ENCODE data around the gene SELPLG. TPM values are rescaled to one million over a fixed set of nuclear protein-coding genes. Genes with fewer than 3 reads are reported as not detected.
A peak's percentile ranks its signal among the peaks of the same experiment; 100 is the strongest.

Gene SELPLG
- total and polyA plus RNA-seq, 2 experiments from 2014 or later: 1.4 to 3.5 TPM

DNA sequence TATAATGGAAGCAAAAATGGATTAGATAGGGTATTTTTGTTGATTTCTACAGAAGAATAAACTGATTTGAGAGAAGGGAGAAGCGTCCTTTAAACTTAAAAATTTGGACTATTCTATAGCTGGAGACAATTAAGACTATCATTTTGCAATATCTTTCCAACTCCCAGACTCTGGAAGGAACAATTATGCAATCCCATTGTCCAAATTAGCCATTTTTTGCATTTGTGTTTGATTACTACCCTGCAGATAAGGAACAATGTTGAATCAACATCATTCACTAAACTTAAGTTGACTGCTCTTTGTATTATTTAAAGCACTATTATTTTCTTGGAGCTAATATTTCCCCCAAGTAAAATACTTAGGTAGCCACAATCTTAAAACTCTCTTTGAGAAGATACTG, 34.8 kb upstream of the SELPLG start:
- Histone ChIP-seq H3K27me3 (no peaks in the 10 kb centered on the region), H3K4me1 (ENCODE audit: low read depth) (peaks cover 35% of the 10 kb centered on the region), H3K4me3 (no peak overlapping the region), H3K27ac (no peak overlapping the region), H3K36me3 (no peaks in the 10 kb centered on the region), H3K9me3 (ENCODE audit: low read depth) (no peaks in the 10 kb centered on the region)
- TF ChIP-seq, protein P1, sequence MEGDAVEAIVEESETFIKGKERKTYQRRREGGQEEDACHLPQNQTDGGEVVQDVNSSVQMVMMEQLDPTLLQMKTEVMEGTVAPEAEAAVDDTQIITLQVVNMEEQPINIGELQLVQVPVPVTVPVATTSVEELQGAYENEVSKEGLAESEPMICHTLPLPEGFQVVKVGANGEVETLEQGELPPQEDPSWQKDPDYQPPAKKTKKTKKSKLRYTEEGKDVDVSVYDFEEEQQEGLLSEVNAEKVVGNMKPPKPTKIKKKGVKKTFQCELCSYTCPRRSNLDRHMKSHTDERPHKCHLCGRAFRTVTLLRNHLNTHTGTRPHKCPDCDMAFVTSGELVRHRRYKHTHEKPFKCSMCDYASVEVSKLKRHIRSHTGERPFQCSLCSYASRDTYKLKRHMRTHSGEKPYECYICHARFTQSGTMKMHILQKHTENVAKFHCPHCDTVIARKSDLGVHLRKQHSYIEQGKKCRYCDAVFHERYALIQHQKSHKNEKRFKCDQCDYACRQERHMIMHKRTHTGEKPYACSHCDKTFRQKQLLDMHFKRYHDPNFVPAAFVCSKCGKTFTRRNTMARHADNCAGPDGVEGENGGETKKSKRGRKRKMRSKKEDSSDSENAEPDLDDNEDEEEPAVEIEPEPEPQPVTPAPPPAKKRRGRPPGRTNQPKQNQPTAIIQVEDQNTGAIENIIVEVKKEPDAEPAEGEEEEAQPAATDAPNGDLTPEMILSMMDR (IDR thresholded peaks at IDR 0.05; ENCODE audit: low read depth, low read length): no peak
- DNase-seq (ENCODE audit: low read depth in 1 of 2, low spot score in 1 of 2): peak in 1 of 2 donors; percentile 70

DNA sequence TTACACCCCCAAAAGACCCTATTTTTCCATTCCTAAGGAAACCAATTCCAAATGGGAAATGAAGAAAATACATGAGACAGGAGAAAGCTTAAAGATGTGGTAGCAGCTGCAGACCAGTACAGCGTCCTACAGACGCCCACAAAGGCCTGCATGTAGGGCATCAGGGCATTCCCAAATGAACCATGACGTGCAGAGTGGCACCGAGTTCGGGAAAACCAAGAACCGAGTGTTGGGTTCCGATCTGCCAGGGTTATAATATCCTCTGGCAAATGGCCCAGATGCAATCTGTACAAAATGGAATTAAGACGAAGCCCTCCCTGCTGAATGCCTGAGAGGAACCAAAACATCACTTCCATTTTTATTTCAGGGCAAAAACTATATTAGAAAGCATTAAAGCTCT, 34.4 kb upstream of the SELPLG start:
- Histone ChIP-seq H3K36me3 (no peaks in the 10 kb centered on the region), H3K4me3 (no peak overlapping the region), H3K4me1 (ENCODE audit: low read depth) (peaks cover 35% of the 10 kb centered on the region), H3K27me3 (no peaks in the 10 kb centered on the region), H3K27ac (no peak overlapping the region), H3K9me3 (ENCODE audit: low read depth) (no peaks in the 10 kb centered on the region)
- no peak for DNase-seq (ENCODE audit: low read depth in 1 of 2, low spot score in 1 of 2)
- TF ChIP-seq, protein P1 (IDR thresholded peaks at IDR 0.05; ENCODE audit: low read depth, low read length): no peak

DNA sequence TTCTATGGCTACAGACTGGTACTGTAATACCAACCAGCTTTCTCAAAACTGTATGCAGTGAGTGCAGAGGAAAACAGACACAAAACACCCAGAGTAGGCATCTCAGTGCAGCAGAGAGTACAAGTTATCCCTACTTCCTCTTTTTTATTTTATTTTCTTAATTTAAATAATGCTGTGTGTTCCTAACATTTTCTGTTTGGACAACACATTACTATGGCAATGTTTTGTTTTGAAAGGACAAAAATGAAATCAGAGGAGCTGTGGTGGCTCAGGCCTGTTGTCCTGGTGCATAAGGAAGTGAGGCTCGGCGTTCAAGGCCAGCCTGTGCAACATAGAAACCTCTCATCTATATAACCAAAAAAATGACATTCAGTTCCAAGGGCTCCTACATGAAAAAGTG, 33.7 kb upstream of the SELPLG start:
- Histone ChIP-seq H3K4me1 (ENCODE audit: low read depth) (peaks cover 35% of the 10 kb centered on the region), H3K27me3 (no peaks in the 10 kb centered on the region), H3K4me3 (no peak overlapping the region), H3K36me3 (no peaks in the 10 kb centered on the region), H3K9me3 (ENCODE audit: low read depth) (no peaks in the 10 kb centered on the region), H3K27ac (peak overlapping the region; percentile 91)
- DNase-seq (ENCODE audit: low read depth in 1 of 2, low spot score in 1 of 2): no peak
- TF ChIP-seq, protein P1 (IDR thresholded peaks at IDR 0.05; ENCODE audit: low read depth, low read length): no peak

DNA sequence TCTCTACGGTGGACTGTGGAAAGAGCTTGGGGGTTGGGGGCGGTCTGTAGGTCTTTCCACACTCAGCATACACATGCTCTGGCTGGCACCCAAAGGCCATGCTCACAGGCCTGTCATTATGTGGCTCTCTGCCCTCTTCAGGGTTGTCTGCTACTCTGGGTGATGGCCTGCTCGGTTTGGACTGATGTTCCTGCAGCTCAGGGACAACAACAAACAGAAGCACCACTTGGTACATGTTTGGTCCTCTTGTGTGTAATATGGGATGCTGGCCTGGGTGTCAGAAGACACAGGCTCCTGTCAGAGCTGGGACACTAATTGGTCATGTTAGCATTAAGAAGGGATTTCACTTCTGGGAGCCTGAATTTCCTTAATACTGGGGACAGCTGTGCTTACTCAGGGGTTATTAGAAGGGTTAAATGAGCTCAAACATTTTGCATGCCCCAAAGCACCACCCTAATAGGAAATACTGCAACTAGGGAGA, 32.7 kb upstream of the SELPLG start:
- Histone ChIP-seq H3K9me3 (ENCODE audit: low read depth) (no peaks in the 10 kb centered on the region), H3K27ac (peak overlapping the region; percentile 91), H3K4me3 (no peak overlapping the region), H3K27me3 (no peaks in the 10 kb centered on the region), H3K36me3 (peaks cover 4% of the 10 kb centered on the region), H3K4me1 (ENCODE audit: low read depth) (peaks cover 35% of the 10 kb centered on the region)
- TF ChIP-seq, protein P1 (IDR thresholded peaks at IDR 0.05; ENCODE audit: low read depth, low read length): no peak
- peak in 1 of 2 donors; percentile 73 for DNase-seq (ENCODE audit: low read depth in 1 of 2, low spot score in 1 of 2)

DNA sequence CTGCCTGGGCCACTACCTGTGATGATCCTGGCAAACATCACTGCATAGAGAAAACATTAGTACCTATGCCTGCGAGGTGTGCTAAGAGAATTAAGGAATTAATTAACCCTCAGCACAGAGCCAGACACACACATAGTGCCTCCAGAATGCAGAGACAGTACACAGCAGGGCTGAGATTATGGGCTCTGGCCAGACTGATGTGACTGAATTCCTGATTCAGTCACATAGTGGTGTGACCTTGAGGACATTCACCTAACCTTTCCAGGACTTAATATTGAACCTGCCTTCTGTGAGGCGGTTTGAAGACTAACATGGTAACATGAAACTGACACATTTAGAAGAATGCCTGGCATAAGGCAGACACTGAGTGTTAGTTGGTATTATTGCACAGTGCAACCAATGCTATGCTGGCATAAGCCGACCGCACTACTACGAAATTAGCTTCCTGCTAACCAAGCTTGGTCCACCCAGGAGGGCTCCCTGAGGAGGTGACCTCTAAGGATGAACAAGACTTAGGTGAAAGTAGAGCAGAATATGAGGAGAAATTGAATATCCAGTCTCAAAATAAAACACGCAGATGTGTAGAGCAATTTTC, 32.0 kb upstream of the SELPLG start:
- Histone ChIP-seq H3K27me3 (no peaks in the 10 kb centered on the region), H3K36me3 (peaks cover 4% of the 10 kb centered on the region), H3K4me1 (ENCODE audit: low read depth) (peaks cover 35% of the 10 kb centered on the region), H3K27ac (peak overlapping the region; percentile 91), H3K9me3 (ENCODE audit: low read depth) (no peaks in the 10 kb centered on the region), H3K4me3 (no peak overlapping the region)
- peak in 1 of 2 donors; percentile 35 for DNase-seq (ENCODE audit: low read depth in 1 of 2, low spot score in 1 of 2)
- TF ChIP-seq, protein P1 (IDR thresholded peaks at IDR 0.05; ENCODE audit: low read depth, low read length): no peak

All from cardiac muscle cell (in vitro differentiated cells and primary cell).